ENCODE data around the gene NUAK2.
"Not testable (repeated sequence)": the region's sequence is repeated elsewhere in the genome, so short reads cannot be mapped to it uniquely, and the experiment has no call there.

Gene NUAK2

DNA sequence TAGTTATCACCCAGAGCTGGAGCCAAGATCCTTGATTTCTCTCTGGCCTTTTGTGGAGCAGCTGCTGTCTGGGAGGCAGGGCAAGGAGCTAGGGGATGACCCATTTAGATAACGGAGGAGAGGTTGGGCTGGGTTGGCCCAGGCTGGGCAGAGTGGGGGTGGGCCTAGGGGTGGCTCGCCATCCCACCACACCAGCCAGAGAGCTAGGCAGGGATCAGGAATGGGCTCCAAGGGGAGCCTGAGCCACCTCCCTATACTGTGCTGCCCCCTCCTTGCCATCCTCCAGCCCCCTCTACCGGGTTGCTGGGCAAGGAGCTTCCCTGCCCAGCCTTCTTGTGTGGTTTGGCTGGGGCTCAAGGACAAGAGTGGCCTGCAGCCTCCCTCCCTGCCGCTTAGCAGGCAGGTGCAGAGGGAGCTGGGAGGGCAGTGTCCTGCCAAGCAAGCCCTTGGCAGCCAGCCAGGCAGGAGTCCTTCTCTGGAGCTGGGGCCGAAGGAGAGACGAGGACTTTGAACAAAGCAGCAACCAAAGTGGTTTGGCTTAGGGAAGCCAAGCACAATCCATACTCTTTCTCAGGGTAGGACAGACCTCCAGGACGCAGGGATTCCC lies 4.1 kb downstream of the NUAK2 start:
- DNase-seq, result no peak

- DNase-seq, result no peak
Measured at GRCh38 chr1:205316161-205316566, 5.4 kb downstream of the NUAK2 start.

GRCh38 chr1:205315008-205315618 lies 6.4 kb downstream of the NUAK2 start:
- DNase-seq, result no peak

DNA sequence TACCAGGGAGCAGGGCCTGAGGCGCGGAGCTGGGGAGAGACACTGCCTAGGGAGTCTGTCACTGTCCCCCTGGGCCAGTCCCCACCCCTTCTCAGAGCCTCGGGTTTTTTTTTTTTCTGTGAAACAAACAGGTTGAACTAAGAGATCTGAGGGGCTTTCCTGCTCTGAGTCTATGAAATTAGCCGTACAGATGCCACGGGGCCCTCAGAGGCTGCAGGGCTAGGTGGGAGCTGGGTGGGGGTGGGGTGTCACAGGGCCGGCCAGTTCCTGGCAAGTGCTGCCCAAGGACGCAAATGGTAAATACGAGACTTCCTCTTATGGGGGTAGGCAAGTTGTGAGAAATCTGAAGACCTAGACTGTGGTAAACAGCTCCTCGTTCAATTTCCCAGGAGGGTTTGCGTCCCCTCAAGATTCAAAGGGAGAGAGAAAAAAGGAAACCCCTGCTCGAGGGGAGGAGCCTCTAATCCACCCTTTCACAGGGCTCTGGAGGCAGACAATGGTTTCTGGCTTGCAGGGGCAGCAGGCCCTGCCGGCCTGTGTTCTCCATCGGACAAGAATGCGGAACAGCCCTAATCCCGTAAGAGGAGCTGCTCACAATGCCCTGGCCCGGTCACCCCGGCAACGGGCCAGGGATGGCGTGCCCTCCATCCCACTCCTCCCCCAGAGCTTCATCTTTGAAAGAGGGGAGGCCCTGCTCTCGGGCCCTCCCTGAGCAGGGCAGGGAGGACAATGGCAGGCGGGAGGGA lies 7.8 kb downstream of the NUAK2 start:
- no peak for DNase-seq

DNA sequence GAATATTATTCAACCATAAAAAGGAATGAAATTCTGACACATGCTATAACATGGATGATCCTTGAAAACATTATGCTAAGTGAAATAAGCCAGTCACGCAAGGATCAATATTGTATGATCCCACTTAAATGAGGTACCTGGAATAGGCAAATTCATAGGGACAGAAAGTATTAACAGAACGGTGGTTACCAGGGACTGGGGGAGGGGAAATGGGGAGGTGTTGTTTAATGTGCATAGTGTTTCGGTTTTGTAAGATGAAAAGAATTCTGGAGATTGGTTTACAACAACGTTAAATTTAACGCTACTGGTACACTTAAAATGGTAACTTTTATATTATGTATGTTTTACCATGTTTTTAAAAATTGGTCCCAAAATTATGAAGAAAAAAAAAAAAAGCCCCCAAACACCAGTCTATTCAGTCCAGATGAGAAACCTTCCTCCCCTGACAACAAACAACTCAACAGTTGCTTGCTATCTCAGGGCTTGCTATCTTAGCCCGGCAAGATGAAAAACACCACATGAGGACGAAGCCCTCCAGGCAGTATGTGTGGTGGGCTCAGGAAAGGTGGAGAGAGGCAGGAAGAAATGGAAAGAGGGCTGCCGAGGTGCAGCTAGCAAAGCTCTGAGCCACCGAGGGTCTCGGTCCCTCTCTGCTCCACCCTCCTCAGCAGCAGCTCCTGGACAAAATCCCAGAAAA lies 8.5 kb downstream of the NUAK2 start:
- DNase-seq, result no peak

DNA sequence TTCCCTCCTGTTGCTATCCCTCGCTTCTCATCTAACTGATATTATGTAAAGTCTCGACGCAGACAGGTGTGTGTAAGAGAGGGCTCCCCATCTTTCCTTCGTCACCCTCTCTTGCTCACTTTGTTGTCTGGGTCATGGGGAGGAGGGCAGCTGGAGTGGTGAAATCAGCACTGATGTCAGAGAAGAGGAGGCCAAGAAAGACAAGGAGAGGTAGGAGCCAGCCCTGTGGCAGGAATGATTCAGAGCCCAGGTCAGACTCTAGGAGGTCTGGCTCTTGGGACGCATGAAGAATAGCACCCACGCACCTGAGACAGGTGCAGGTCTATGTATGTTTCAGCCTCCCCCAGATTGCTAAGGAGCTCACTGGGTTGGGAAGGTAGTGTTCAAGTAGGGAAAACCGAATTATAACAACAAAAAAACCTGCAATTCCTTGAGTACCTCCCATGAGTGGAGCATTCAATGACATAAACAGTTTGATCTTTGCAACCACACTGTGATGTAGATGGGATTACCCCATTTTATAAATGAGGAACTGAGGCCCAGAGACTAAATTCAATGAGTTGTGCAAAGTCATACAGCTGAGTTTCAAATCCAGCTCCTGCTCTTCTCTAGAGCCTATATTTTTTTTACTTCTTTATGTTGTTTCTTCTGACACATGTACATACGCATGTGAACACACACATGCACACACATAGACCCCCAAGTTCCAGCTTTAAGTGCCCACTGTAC lies 10.4 kb downstream of the NUAK2 start:
- DNase-seq, result no peak

DNA sequence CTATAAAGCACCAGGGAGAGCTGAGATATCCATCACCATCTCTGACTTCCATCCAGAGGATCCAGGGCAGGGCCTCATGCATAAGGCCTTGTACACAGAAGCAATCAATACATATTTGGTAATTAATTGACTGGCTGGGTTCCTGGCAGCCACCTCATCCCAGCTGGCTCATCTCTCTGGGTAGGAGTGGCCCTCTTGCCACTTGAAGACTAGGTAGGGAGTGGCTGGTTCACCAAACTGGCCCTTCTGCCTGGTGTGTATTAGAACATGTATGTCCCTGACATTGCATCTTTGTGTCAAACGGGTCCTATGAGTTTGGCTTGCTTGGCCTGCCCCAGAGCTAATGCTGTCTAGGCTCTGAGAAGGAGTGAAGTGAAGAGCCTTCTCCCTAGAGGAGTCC lies 11.8 kb downstream of the NUAK2 start:
- no peak for DNase-seq

- DNase-seq, result no peak
Measured at GRCh38 chr1:205306929-205307566, 14.5 kb downstream of the NUAK2 start.

DNA sequence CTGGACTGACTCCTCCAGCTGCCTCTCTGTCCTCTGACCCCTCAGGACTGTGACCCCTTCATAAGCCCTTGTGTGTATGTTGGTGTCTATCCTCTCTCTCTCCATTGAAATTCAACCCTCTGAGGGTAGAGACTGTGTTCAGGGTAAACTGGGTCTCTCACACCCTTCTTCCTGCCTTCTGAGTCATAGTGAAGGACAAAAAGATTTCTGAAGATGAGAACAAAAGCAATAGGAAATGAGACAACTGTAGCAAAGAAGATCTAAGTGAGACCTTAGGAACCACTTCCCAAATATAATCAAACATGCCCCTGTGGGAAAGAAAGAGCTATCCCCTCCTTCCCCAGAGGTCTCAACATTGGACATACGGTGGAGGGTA lies 16.9 kb downstream of the NUAK2 start:
- no peak for DNase-seq

DNA sequence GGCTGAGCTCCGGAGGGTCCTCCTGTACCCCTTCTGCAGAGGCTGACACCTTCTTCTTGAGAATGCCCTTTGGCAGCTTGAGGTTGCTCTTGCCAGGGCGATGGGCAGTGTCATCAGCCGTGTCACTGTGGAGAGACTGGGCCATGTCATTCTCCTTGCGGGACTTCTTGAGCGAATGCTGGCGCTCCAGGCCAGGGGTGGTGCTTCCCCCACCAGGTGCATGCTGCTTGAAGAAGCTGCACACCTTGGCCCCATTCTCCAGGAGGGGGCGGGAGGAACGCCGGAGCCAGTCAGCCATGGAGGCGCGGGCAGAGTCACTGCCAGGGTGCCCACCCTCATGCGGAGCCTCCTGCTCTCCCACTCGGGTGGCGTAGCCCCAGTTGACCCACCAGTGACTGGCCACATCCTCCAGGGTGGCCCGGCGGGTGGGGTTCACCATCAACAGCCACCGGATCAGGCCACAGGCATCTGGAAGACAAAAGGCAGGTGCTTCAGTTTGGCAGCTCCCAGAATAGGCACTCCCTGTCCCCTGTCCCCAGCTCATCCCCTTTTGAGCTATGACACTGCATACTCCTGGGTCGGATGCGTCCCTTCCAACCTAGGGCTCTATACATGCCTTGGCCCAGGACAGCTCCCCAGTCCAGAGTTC lies 17.4 kb downstream of the NUAK2 start:
- no peak for DNase-seq

- DNase-seq, result no peak
Measured at GRCh38 chr1:205303247-205303888, 18.2 kb downstream of the NUAK2 start.

- DNase-seq, result no peak
Measured at GRCh38 chr1:205301842-205302588, 19.5 kb downstream of the NUAK2 start.

DNA sequence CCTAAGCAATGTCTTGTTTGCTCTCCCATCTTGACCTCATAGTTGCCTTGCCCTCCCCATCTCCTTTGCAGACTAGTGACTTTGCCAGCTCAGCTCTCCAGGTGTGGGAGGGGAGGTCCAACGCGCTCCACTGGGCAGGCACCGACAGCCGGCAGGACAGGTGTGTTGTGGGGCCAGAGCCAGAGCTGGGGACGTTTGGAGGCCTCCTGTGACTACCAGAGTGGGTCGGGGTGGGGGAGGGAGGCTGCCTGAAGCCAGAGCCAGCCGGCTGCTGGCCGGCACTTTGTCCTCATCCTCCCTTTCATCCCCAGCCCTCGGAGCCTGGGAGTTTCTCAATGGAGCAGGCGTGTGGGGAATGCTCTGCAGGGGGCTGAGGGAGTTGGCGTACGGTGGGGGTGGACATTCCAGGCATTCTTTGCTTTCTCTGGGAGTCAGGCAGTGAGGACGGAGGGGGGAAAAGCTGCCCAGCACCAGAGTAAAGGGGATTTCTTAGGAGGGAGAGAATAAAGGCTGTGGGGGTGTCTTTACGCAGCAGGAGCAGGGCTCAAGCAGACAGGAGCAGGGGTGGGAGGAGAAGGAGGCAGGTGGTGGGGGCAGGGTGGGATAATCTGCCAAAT lies 20.2 kb downstream of the NUAK2 start:
- no peak for DNase-seq

GRCh38 chr1:205300149-205300548 lies 21.4 kb downstream of the NUAK2 start:
- DNase-seq, result no peak

- DNase-seq, result no peak
Measured at GRCh38 chr1:205298191-205298994, 23.2 kb downstream of the NUAK2 start.

DNA sequence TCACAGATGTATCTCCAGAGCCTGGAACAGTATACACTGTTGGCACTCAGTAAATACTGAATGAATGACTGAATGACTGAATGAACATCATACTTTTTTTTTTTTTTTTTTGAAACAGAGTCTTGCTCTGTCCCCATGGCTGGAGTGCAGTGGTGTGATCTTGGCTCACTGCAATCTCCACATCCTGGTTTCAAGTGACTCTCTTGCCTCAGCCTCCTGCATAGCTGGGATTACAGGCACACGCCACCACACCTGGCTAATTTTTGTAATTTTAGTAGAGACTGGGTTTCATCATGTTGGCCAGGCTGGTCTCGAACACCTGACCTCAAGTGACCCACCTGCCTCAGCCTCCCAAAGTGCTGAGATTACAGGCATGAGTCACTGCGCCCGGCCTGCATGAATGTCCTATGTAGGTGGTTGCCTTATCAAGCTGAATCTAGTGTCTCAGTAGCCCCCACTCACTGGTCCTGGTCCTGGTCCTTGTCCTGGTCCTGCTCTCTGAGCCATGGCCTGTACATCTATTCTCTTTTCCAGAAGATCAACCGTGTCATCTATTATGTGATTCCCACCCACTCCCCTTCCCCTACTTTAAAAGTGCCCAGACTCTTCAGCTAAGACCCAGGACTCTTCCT lies 23.9 kb downstream of the NUAK2 start:
- DNase-seq, result not testable (repeated sequence)

DNA sequence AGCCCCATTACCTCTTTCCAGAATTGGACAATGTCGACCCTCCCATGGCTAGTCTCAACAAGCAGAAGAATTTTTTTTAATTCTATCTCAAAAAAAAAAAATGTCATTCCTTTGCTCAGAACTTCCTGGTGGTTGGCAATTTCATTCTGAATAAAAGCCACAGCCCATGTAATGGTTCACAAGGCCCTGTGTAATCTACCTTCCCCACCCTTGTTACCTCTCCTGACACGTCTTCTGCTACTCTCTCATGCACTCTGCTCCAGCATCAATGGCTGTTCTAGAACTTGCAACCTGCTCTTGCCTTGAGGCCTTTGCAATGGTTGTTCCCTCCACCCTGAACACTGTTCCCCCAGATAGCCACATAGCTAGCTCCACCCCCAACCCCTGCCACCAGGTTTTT lies 25.4 kb downstream of the NUAK2 start:
- DNase-seq, result no peak

DNA sequence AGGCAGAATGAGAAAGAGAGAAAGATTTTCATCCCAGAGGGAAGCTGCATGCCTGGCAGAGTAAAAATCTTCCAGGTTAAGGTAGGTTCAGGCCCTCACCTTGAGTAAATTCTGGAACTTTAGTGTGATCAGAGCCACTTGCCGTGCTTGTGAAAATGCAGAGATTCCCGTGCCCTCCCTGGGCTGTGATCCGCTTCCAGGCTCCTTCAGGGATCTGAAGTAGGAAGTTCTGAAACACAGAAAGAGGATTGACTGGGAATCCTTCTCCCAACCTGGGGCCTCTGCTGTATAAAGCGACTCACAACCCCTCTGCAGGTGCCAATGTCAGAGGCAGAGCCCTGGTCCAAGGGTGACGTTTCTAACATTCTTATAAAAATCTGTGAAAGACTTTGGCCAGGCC lies 26.6 kb downstream of the NUAK2 start:
- DNase-seq, result no peak
